IMR-90 (cell line): ENCODE measurements around the gene MTUS2. TPM values are rescaled to one million over a fixed set of nuclear protein-coding genes. Genes with fewer than 3 reads are reported as not detected.

Experiments used
- ATAC-seq: fragments of 200-7000 bp; cut with Tn5 transposase; 2 replicates; pipeline ENCODE4 v1.9.1; 2020; ENCODE audit warnings: low read depth, mild to moderate bottlenecking, moderate library complexity
- BruUV-seq: library from RNA; stranded (reverse); fragments of 400-500 nt; replicated peaks from 2 replicates; lab custom pipeline; 2021; lab: Mats Ljungman, UMichigan
- CTCF ChIA-PET: fragments of 300-600 bp; formaldehyde crosslinking; extraction: SDS; loops from one replicate; lab custom pipeline; 2021; ENCODE audit warnings: antibody characterized with exemption; lab: Yijun Ruan, JAX
- POLR2A ChIA-PET: fragments of 300-600 bp; sonication (Branson Sonifier 250); formaldehyde crosslinking; loops from one replicate; lab custom pipeline; 2022; ENCODE audit warnings: antibody characterized with exemption; ENCODE audit not compliant: unreplicated experiment; lab: Charles Lee
- DNase-seq: peaks from one replicate; pipeline ENCODE4 v3.0.0; 2013
- H2AFZ ChIP-seq: replicated peaks from 2 replicates; pipeline ENCODE3; 2013; ENCODE audit warnings: low read length, mild to moderate bottlenecking; ENCODE audit not compliant: poor library complexity
- H2AK5ac ChIP-seq: 2 replicates; pipeline ENCODE4 v1.6.1; 2013; ENCODE audit warnings: low read depth, low read length, inconsistent platforms
- H2AK9ac ChIP-seq: replicated peaks from 2 replicates; pipeline ENCODE3; 2013; ENCODE audit warnings: mild to moderate bottlenecking, low read depth, low read length, moderate library complexity; ENCODE audit not compliant: poor library complexity
- H2BK120ac ChIP-seq: 2 replicates; pipeline ENCODE4 v1.6.1; 2013; ENCODE audit warnings: low read depth, low read length, inconsistent platforms
- H2BK15ac ChIP-seq: 3 replicates; pipeline ENCODE4 v1.6.1; 2013; ENCODE audit warnings: low read depth, low read length, inconsistent platforms
- H2BK20ac ChIP-seq: 2 replicates; pipeline ENCODE4 v1.6.1; 2013; ENCODE audit warnings: low read depth, mild to moderate bottlenecking, inconsistent platforms, low read length, moderate library complexity
- H2BK5ac ChIP-seq: 2 replicates; pipeline ENCODE4 v1.6.1; 2013; ENCODE audit warnings: mild to moderate bottlenecking, low read depth, low read length, inconsistent platforms; ENCODE audit not compliant: poor library complexity, severe bottlenecking
- H3K14ac ChIP-seq: replicated peaks from 2 replicates; pipeline ENCODE4 v1.6.1; 2013; ENCODE audit warnings: low read depth, low read length, inconsistent platforms
- H3K18ac ChIP-seq: 2 replicates; pipeline ENCODE4 v1.6.1; 2013; ENCODE audit warnings: low read depth, low read length, control low read depth
- H3K23ac ChIP-seq: 2 replicates; pipeline ENCODE4 v1.6.1; 2013; ENCODE audit warnings: low read depth, low read length, inconsistent platforms
- H3K27ac ChIP-seq: 2 replicates; pipeline ENCODE4 v1.5.1; 2013; ENCODE audit warnings: mild to moderate bottlenecking, control low read depth, low read length; ENCODE audit not compliant: insufficient read depth
- H3K27me3 ChIP-seq: 2 replicates; pipeline ENCODE4 v1.6.1; 2013; ENCODE audit warnings: low read length; ENCODE audit not compliant: control insufficient read depth, insufficient read depth
- H3K36me3 ChIP-seq: 2 replicates; pipeline ENCODE4 v1.6.1; 2013; ENCODE audit warnings: low read length, mixed read lengths; ENCODE audit not compliant: control insufficient read depth, insufficient read depth
- H3K4ac ChIP-seq: 2 replicates; pipeline ENCODE4 v1.6.1; 2013; ENCODE audit warnings: low read depth, low read length, inconsistent platforms
- H3K4me1 ChIP-seq: 2 replicates; pipeline ENCODE4 v1.6.1; 2013; ENCODE audit warnings: low read length, mixed read lengths; ENCODE audit not compliant: control insufficient read depth, insufficient read depth
- H3K4me2 ChIP-seq: 2 replicates; pipeline ENCODE4 v1.6.1; 2013; ENCODE audit warnings: low read depth, mild to moderate bottlenecking, control low read depth, low read length, moderate library complexity
- H3K4me3 ChIP-seq: 2 replicates; pipeline ENCODE4 v1.5.1; 2013; ENCODE audit warnings: low read depth, mild to moderate bottlenecking, control low read depth, low read length, moderate library complexity; ENCODE audit not compliant: insufficient read depth
- H3K56ac ChIP-seq: 2 replicates; pipeline ENCODE4 v1.6.1; 2013; ENCODE audit warnings: low read length, inconsistent platforms; ENCODE audit not compliant: insufficient read depth; ENCODE audit errors: extremely low read depth
- H3K79me1 ChIP-seq, 2 experiments: 2 replicates each; pipeline ENCODE4 v1.6.1; 2013; ENCODE audit warnings: low read length in 2 of 2, inconsistent platforms in 1 of 2, low read depth in 1 of 2
- H3K9ac ChIP-seq: 2 replicates; pipeline ENCODE4 v1.6.1; 2013; ENCODE audit warnings: low read depth, low read length, control low read depth
- H3K9me1 ChIP-seq: 2 replicates; pipeline ENCODE4 v1.6.1; 2013; ENCODE audit warnings: low read length, inconsistent platforms; ENCODE audit not compliant: insufficient read depth
- H3K9me3 ChIP-seq: 2 replicates; pipeline ENCODE4 v1.6.1; 2013; ENCODE audit warnings: low read length; ENCODE audit not compliant: control insufficient read depth, insufficient read depth
- H4K20me1 ChIP-seq: 2 replicates; pipeline ENCODE4 v1.6.1; 2013; ENCODE audit warnings: low read length, inconsistent platforms; ENCODE audit not compliant: insufficient read depth
- H4K5ac ChIP-seq: 2 replicates; pipeline ENCODE4 v1.6.1; 2013; ENCODE audit warnings: mild to moderate bottlenecking, low read depth, low read length, control low read depth
- H4K8ac ChIP-seq, 2 experiments: 2 replicates each; pipeline ENCODE4 v1.6.1; 2013; ENCODE audit warnings: low read depth in 2 of 2, low read length in 2 of 2, control low read depth in 1 of 2, inconsistent platforms in 1 of 2
- H4K91ac ChIP-seq: 2 replicates; pipeline ENCODE4 v1.6.1; 2013; ENCODE audit warnings: low read depth, low read length, inconsistent platforms; ENCODE audit not compliant: insufficient read depth
- NFE2L2 ChIP-seq: fragments of 150-350 bp; IDR thresholded peaks from 2 replicates; pipeline ENCODE4 v1.6.1; 2016; ENCODE audit warnings: low read depth, mild to moderate bottlenecking, low read length
- WGBS, 2 experiments: methylation state at CpG; one replicate each; pipeline versions ENCODE4 v1.1.5 to v1.1.7; 2013; ENCODE audit warnings: missing lambda C conversion rate in 2 of 2; ENCODE audit not compliant: insufficient read length in 1 of 2; ENCODE audit errors: extremely low coverage in 2 of 2; 5-methylcytosine and 5-hydroxymethylcytosine counted together
- dilution Hi-C: fragments of 300-500 bp; cut with HindIII; formaldehyde crosslinking; loops from one replicate; pipeline ENCODE4 v1.14.3; 2018; ENCODE audit warnings: low sequenced_read_pairs; ENCODE audit not compliant: unreplicated experiment
- in situ Hi-C: fragments of 300-500 bp; cut with MboI; formaldehyde crosslinking; loops from 3 replicates; pipeline ENCODE4 v1.14.3; 2019; ENCODE audit warnings: low sequenced_read_pairs, inconsistent platforms, mixed read lengths
- intact Hi-C: fragments of 100-400 bp; cut with micrococcal nuclease; formaldehyde crosslinking; loops from 2 replicates; pipeline ENCODE4 v1.10.0; 2022
- polyA plus RNA-seq, 3 experiments: library from polyadenylated mRNA; depleted of rRNA; stranded (reverse); fragments of >200 nt; gene quantifications; 2 replicates each; pipeline ENCODE4 v1.2.3, GENCODE V29; 2012; ENCODE audit warnings: low replicate concordance in 1 of 3
- total RNA-seq: library from RNA; depleted of rRNA; stranded (reverse); fragments of >200 nt; gene quantifications from 2 replicates; pipeline ENCODE4 v1.2.3, GENCODE V29; 2012

MTUS2 gene
- total and polyA plus RNA-seq, 2 of the 4 experiments (the other 2 are of a cell fraction): under 0.01 to 0.02 TPM

- Histone ChIP-seq H3K27me3 (peaks cover 49% of the 10 kb centered on the region), H3K4me2 (no peak overlapping the region), H3K36me3 (no peaks in the 10 kb centered on the region), H3K14ac (no peak overlapping the region), H3K79me1 (no peaks in the 10 kb centered on the region), H3K9me3 (no peaks in the 10 kb centered on the region), H3K4ac (no peak overlapping the region), H2BK15ac (no peak overlapping the region), H4K20me1 (no peaks in the 10 kb centered on the region; the same call in 1 of the 2 replicates), H2BK120ac (no peak overlapping the region), H3K56ac (no peak overlapping the region), H2AK9ac (no peak overlapping the region), H4K8ac (no peak overlapping the region), H2BK5ac (no peak overlapping the region), H2BK20ac (no peak overlapping the region), H3K4me1 (peaks cover 9% of the 10 kb centered on the region; the same call in 1 of the 2 replicates), H3K27ac (no peak overlapping the region), H4K5ac (no peak overlapping the region), H3K4me3 (no peak overlapping the region), H2AFZ (no peak overlapping the region), H4K91ac (no peak overlapping the region), H3K9ac (no peak overlapping the region), H3K18ac (no peak overlapping the region), H2AK5ac (no peak overlapping the region), H3K23ac (no peak overlapping the region), H3K9me1 (peaks cover 10% of the 10 kb centered on the region; the same call in 1 of the 2 replicates)
- ChIA-PET POLR2A (interaction anchor here (0.6 kb wide), 1 partner anchor 10 kb away, joined by 3 read pairs; no protein-coding TSS in a partner anchor), CTCF (interaction anchor here (0.7 kb wide), 1 partner anchor 136 kb away, joined by 3 read pairs; no protein-coding TSS in a partner anchor)
- no peak for TF ChIP-seq NFE2L2
- DNase-seq (no peak), ATAC-seq (no peak)
- in situ Hi-C loops (no loop called here), dilution Hi-C loops (no loop called here), intact Hi-C loops (no loop called here)
- BruUV-seq: no TSS peak
- WGBS, 2 experiments: no CpG with 5 or more reads among the region's 4 CpGs
Measured at GRCh38 chr13:29493796-29494195, 673.7 kb downstream of the MTUS2 start.
